ENCODE measurements around the gene FAM20C.

FAM20C gene

GRCh38 chr7:265998-266850 lies 73.9 kb downstream of the FAM20C start (continued):
- TF ChIP-seq ZFP37 (tag by site-specific recombination; IDR thresholded peaks at IDR 0.05), result no peak

- Histone ChIP-seq H3K36me3 (ENCODE audit: control insufficient read depth in 2 of 2, insufficient read depth in 1 of 2, low read length in 2 of 2) (no peaks in the 10 kb centered on the region), H3K9me3 (ENCODE audit: control insufficient read depth, insufficient read depth, low read depth, low read length) (no peaks in the 10 kb centered on the region), H3K4me1 (ENCODE audit: control insufficient read depth, insufficient read depth, low read length) (no peaks in the 10 kb centered on the region), H3K27ac (ENCODE audit: extremely low read depth, low read depth, low read length) (no peak overlapping the region), H3K4me3 (ENCODE audit: low read depth, low read length) (no peak overlapping the region)
- TF ChIP-seq ZNF202 (tag by site-specific recombination; IDR thresholded peaks at IDR 0.05; ENCODE audit: borderline replicate concordance), result no peak
- no peak for TF ChIP-seq ZNF324 (tag by site-specific recombination; IDR thresholded peaks at IDR 0.05)
- TF ChIP-seq SP3 (tag by site-specific recombination; IDR thresholded peaks at IDR 0.05), result no peak
- no peak for TF ChIP-seq ZNF692 (tag by site-specific recombination; IDR thresholded peaks at IDR 0.05)
- POLR2A ChIA-PET, result no interaction called here
- CTCF ChIA-PET, result interaction anchor here (0.7 to 1.0 kb wide), 3 partner anchors 13 to 50 kb away, joined by 3 read pairs; no protein-coding TSS in a partner anchor
Measured at GRCh38 chr7:266851-267840, 74.8 kb downstream of the FAM20C start.

- ChIA-PET POLR2A (no interaction called here), CTCF (no interaction called here)
- Histone ChIP-seq H3K36me3 (ENCODE audit: control insufficient read depth in 2 of 2, insufficient read depth in 1 of 2, low read length in 2 of 2) (no peaks in the 10 kb centered on the region), H3K4me3 (ENCODE audit: low read depth, low read length) (no peak overlapping the region), H3K27ac (ENCODE audit: extremely low read depth, low read depth, low read length) (no peak overlapping the region), H3K4me1 (ENCODE audit: control insufficient read depth, insufficient read depth, low read length) (no peaks in the 10 kb centered on the region), H3K9me3 (ENCODE audit: control insufficient read depth, insufficient read depth, low read depth, low read length) (no peaks in the 10 kb centered on the region)
- TF ChIP-seq GLI4 (tag by site-specific recombination; IDR thresholded peaks at IDR 0.05) (no peak), PBX3 (CRISPR knock-in tag; IDR thresholded peaks at IDR 0.05) (no peak), TCF7L2 (IDR thresholded peaks at IDR 0.05; ENCODE audit: borderline replicate concordance, low read depth, low read length) (no peak), ZBTB26 (tag by site-specific recombination; optimal IDR thresholded peaks at IDR 0.05) (no peak), ZNF280D (tag by site-specific recombination; IDR thresholded peaks at IDR 0.05) (no peak), FEZF1 (tag by site-specific recombination; IDR thresholded peaks at IDR 0.05) (no peak), ZNF114 (tag by site-specific recombination; IDR thresholded peaks at IDR 0.05) (no peak), HOXA7 (CRISPR knock-in tag; IDR thresholded peaks at IDR 0.05; ENCODE audit: borderline replicate concordance) (no peak), TRIM28 (IDR thresholded peaks at IDR 0.05; ENCODE audit: borderline replicate concordance, low read length) (no peak), ZNF514 (tag by site-specific recombination; IDR thresholded peaks at IDR 0.05) (no peak), ZNF549 (tag by site-specific recombination; IDR thresholded peaks at IDR 0.05) (no peak), ELK4 (IDR thresholded peaks at IDR 0.05; ENCODE audit: borderline replicate concordance, low read depth, low read length) (no peak), ZNF776 (tag by site-specific recombination; IDR thresholded peaks at IDR 0.05; ENCODE audit: borderline replicate concordance) (no peak), BCL11A (tag by site-specific recombination; IDR thresholded peaks at IDR 0.05; ENCODE audit: low read depth) (no peak)
Measured at GRCh38 chr7:268991-269390, 76.6 kb downstream of the FAM20C start.
